GM12874 (cell line): ENCODE results near the gene CLPTM1.

ENCODE experiments used
- CTCF ChIP-seq: IDR thresholded peaks from 2 replicates; pipeline ENCODE4 v1.5.1; 2011; ENCODE audit warnings: low read depth, mild to moderate bottlenecking, control low read depth, low read length, moderate library complexity; ENCODE audit not compliant: insufficient read depth

CLPTM1 gene

GRCh38 chr19:44988896-44989556 lies 33.8 kb downstream of the CLPTM1 start:
- TF ChIP-seq CTCF = peak; percentile 88

- no peak for TF ChIP-seq CTCF
Observed at GRCh38 chr19:44990459-44990858, 35.3 kb downstream of the CLPTM1 start.

GRCh38 chr19:44990966-44991365 lies 35.8 kb downstream of the CLPTM1 start:
- no peak for TF ChIP-seq CTCF

- no peak for TF ChIP-seq CTCF
Observed at GRCh38 chr19:44992336-44993163, 37.4 kb downstream of the CLPTM1 start.

GRCh38 chr19:44993526-44993925 lies 38.3 kb downstream of the CLPTM1 start:
- TF ChIP-seq CTCF = no peak

- TF ChIP-seq CTCF = no peak
Observed at GRCh38 chr19:44993926-44994537, 38.9 kb downstream of the CLPTM1 start.

GRCh38 chr19:44998025-44998424 lies 42.8 kb downstream of the CLPTM1 start:
- TF ChIP-seq CTCF = no peak
